ENCODE measurements around the gene OR2F1. TPM values are rescaled to one million over a fixed set of nuclear protein-coding genes. Genes with fewer than 3 reads are reported as not detected.

OR2F1 gene
- total RNA-seq (not detected in 2 replicates), polyA plus RNA-seq (not detected in 2 replicates), polyA minus RNA-seq (ENCODE audit: low replicate concordance) (not detected in 2 replicates)
- polyA plus RNA-seq (2012), result not detected in 2 replicates

- Histone ChIP-seq H3K27ac (ENCODE audit: insufficient read depth, low read length) (no peak within 1 kb of the TSS), H3K27me3 (ENCODE audit: control insufficient read depth, insufficient read depth, low read length) (no peaks in the 10 kb centered on the region), H3K9ac (ENCODE audit: insufficient read depth, low read length) (no peak within 1 kb of the TSS), H4K20me1 (ENCODE audit: control insufficient read depth, extremely low read depth, insufficient read depth, low read length) (no peaks in the 10 kb centered on the region), H3K4me3 (replicated peaks in 1 of 4; ENCODE audit: control extremely low read depth in 1 of 4, insufficient read depth in 1 of 4, low read depth in 3 of 4, low read length in 4 of 4) (no peak within 1 kb of the TSS), H3K36me3 (ENCODE audit: control insufficient read depth, insufficient read depth, low read length) (no peaks in the 10 kb centered on the region), H3K4me1 (ENCODE audit: control insufficient read depth, extremely low read depth, insufficient read depth, low read length) (no peaks in the 10 kb centered on the region), H3K9me3 (ENCODE audit: control insufficient read depth, insufficient read depth, low read depth, low read length) (no peaks in the 10 kb centered on the region), H2AFZ (ENCODE audit: low read length) (no peak within 1 kb of the TSS), H3K79me2 (ENCODE audit: control insufficient read depth, insufficient read depth, low read length) (no peaks in the 10 kb centered on the region), H3K4me2 (ENCODE audit: extremely low read depth, insufficient read depth, low read length) (no peak within 1 kb of the TSS)
- DNase-seq (ENCODE audit: low read depth in 2 of 2), result no peak
- TF ChIP-seq CTCF (conservative IDR thresholded peaks at IDR 0.05 in 1 of 2, IDR thresholded peaks at IDR 0.05 in 1 of 2; ENCODE audit: low read depth in 1 of 2, low read length in 2 of 2) (no peak), EZH2 (IDR thresholded peaks at IDR 0.05; ENCODE audit: low read length, missing control alignments) (no peak)
Measured at GRCh38 chr7:143954544-143954943, at the start of gene OR2F1. TSS of gene OR2F1 (plus strand) at chr7:143954844. CDS start at chr7:143959971, 5,127 bp downstream.

GRCh38 chr7:143905509-143905908, 49.1 kb upstream of the OR2F1 start:
- no peak for TF ChIP-seq EZH2 (IDR thresholded peaks at IDR 0.05; ENCODE audit: low read length, missing control alignments)
- TF ChIP-seq CTCF (conservative IDR thresholded peaks at IDR 0.05 in 1 of 2, IDR thresholded peaks at IDR 0.05 in 1 of 2; ENCODE audit: low read depth in 1 of 2, low read length in 2 of 2), result no peak

GRCh38 chr7:143906151-143906550, 48.5 kb upstream of the OR2F1 start:
- H2AFZ ChIP-seq (ENCODE audit: low read length), result no peak overlapping the region
- TF ChIP-seq CTCF (conservative IDR thresholded peaks at IDR 0.05 in 1 of 2, IDR thresholded peaks at IDR 0.05 in 1 of 2; ENCODE audit: low read depth in 1 of 2, low read length in 2 of 2) (no peak), EZH2 (IDR thresholded peaks at IDR 0.05; ENCODE audit: low read length, missing control alignments) (no peak)
- no peak overlapping the region for H3K27ac ChIP-seq (ENCODE audit: insufficient read depth, low read length)
- peaks cover 4% of the 10 kb centered on the region for H3K79me2 ChIP-seq (ENCODE audit: control insufficient read depth, insufficient read depth, low read length)
- no peaks in the 10 kb centered on the region for H3K9me3 ChIP-seq (ENCODE audit: control insufficient read depth, insufficient read depth, low read depth, low read length)
- no peak for DNase-seq (ENCODE audit: low read depth in 2 of 2)
- no peaks in the 10 kb centered on the region for H4K20me1 ChIP-seq (ENCODE audit: control insufficient read depth, extremely low read depth, insufficient read depth, low read length)
- H3K36me3 ChIP-seq (ENCODE audit: control insufficient read depth, insufficient read depth, low read length), result no peaks in the 10 kb centered on the region
- H3K4me2 ChIP-seq (ENCODE audit: extremely low read depth, insufficient read depth, low read length), result no peak overlapping the region
- H3K27me3 ChIP-seq (ENCODE audit: control insufficient read depth, insufficient read depth, low read length), result no peaks in the 10 kb centered on the region
- H3K4me1 ChIP-seq (ENCODE audit: control insufficient read depth, extremely low read depth, insufficient read depth, low read length), result peaks cover 6% of the 10 kb centered on the region
- H3K4me3 ChIP-seq (replicated peaks in 1 of 4; ENCODE audit: control extremely low read depth in 1 of 4, insufficient read depth in 1 of 4, low read depth in 3 of 4, low read length in 4 of 4), result no peak overlapping the region
- H3K9ac ChIP-seq (ENCODE audit: insufficient read depth, low read length), result no peak overlapping the region

More at GRCh38 chr7:143905509-143905908, 49.1 kb upstream of the OR2F1 start:
- H2AFZ ChIP-seq (ENCODE audit: low read length), result peak overlapping the region; percentile 74
- H4K20me1 ChIP-seq (ENCODE audit: control insufficient read depth, extremely low read depth, insufficient read depth, low read length), result no peaks in the 10 kb centered on the region
- H3K27me3 ChIP-seq (ENCODE audit: control insufficient read depth, insufficient read depth, low read length), result no peaks in the 10 kb centered on the region
- peaks cover 6% of the 10 kb centered on the region for H3K4me1 ChIP-seq (ENCODE audit: control insufficient read depth, extremely low read depth, insufficient read depth, low read length)
- H3K9ac ChIP-seq (ENCODE audit: insufficient read depth, low read length), result no peak overlapping the region
- no peak overlapping the region for H3K4me2 ChIP-seq (ENCODE audit: extremely low read depth, insufficient read depth, low read length)
- peaks cover 10% of the 10 kb centered on the region for H3K79me2 ChIP-seq (ENCODE audit: control insufficient read depth, insufficient read depth, low read length)
- no peaks in the 10 kb centered on the region for H3K36me3 ChIP-seq (ENCODE audit: control insufficient read depth, insufficient read depth, low read length)
- H3K4me3 ChIP-seq (replicated peaks in 1 of 4; ENCODE audit: control extremely low read depth in 1 of 4, insufficient read depth in 1 of 4, low read depth in 3 of 4, low read length in 4 of 4), result no peak overlapping the region
- no peaks in the 10 kb centered on the region for H3K9me3 ChIP-seq (ENCODE audit: control insufficient read depth, insufficient read depth, low read depth, low read length)
- H3K27ac ChIP-seq (ENCODE audit: insufficient read depth, low read length), result no peak overlapping the region
- no peak for DNase-seq (ENCODE audit: low read depth in 2 of 2)

Data from fibroblast of lung (primary cell).